HepG2 (cell line): Measurements from ENCODE around the gene PTH2. TPM values are rescaled to one million over a fixed set of nuclear protein-coding genes. Genes with fewer than 3 reads are reported as not detected.

ENCODE experiments used
- ATM ChIP-seq: fragments of 450-650 bp; IDR thresholded peaks from 2 replicates; pipeline ENCODE4 v1.7.1; 2017; ENCODE audit warnings: mild to moderate bottlenecking, borderline replicate concordance
- CBX1 ChIP-seq: IDR thresholded peaks from one replicate; pipeline ENCODE4 v1.6.1; 2016; ENCODE audit warnings: antibody characterized with exemption, low read depth
- CC2D1A ChIP-seq: sonication (generic); formaldehyde crosslinking; IDR thresholded peaks from 2 replicates; pipeline ENCODE4 v1.8.1; 2023; ENCODE audit warnings: mild to moderate bottlenecking, missing genetic modification reagents
- ELF4 ChIP-seq: sonication (generic); formaldehyde crosslinking; IDR thresholded peaks from 2 replicates; pipeline ENCODE4 v1.5.0; 2020; ENCODE audit warnings: missing genetic modification reagents, mild to moderate bottlenecking, moderate library complexity, borderline replicate concordance
- FOXK1 ChIP-seq: sonication (generic); formaldehyde crosslinking; IDR thresholded peaks from 2 replicates; pipeline ENCODE4 v1.4.0; 2020; ENCODE audit warnings: low read depth, missing genetic modification reagents, borderline replicate concordance
- KAT7 ChIP-seq: IDR thresholded peaks from 2 replicates; pipeline ENCODE4 v1.6.1; 2018; ENCODE audit warnings: borderline replicate concordance, missing compliant biosample characterization
- KDM5A ChIP-seq: fragments of 200-600 bp; sonication (generic); IDR thresholded peaks from 2 replicates; pipeline ENCODE4 v1.7.0; 2018; ENCODE audit warnings: antibody characterized with exemption, mild to moderate bottlenecking, low read length, borderline replicate concordance
- KLF6 ChIP-seq: IDR thresholded peaks from 2 replicates; pipeline ENCODE4 v1.8.0; 2016; ENCODE audit warnings: missing biosample characterization, missing genetic modification reagents
- MAFK ChIP-seq, 2 experiments: IDR thresholded peaks in 1 of 2; conservative IDR thresholded peaks in 1 of 2; 2 replicates each; pipeline ENCODE4 v1.6.1; 2011; ENCODE audit warnings: improper control_type of control experiment in 2 of 2, low read length in 2 of 2
- MBD4 ChIP-seq: IDR thresholded peaks from 2 replicates; pipeline ENCODE4 v1.6.1; 2012; ENCODE audit warnings: low read length, inconsistent platforms, borderline replicate concordance
- PLSCR1 ChIP-seq: sonication (generic); formaldehyde crosslinking; IDR thresholded peaks from 2 replicates; pipeline ENCODE4 v1.5.0; 2020; ENCODE audit warnings: missing genetic modification reagents, mild to moderate bottlenecking, borderline replicate concordance
- POLR2AphosphoS5 ChIP-seq: IDR thresholded peaks from 2 replicates; pipeline ENCODE4 v1.6.1; 2012; ENCODE audit warnings: low read depth, low read length
- RNF2 ChIP-seq: fragments of 450-650 bp; conservative IDR thresholded peaks from 2 replicates; pipeline ENCODE4 v1.6.1; 2016; ENCODE audit warnings: low read depth
- SALL2 ChIP-seq: sonication (generic); formaldehyde crosslinking; IDR thresholded peaks from 2 replicates; pipeline ENCODE4 v1.8.1; 2023; ENCODE audit warnings: mild to moderate bottlenecking, missing genetic modification reagents, inconsistent platforms
- THYN1 ChIP-seq: sonication (generic); formaldehyde crosslinking; IDR thresholded peaks from 2 replicates; pipeline ENCODE4 v1.8.1; 2023; ENCODE audit warnings: low read depth, mild to moderate bottlenecking, moderate library complexity, missing genetic modification reagents, borderline replicate concordance
- ZFP36 ChIP-seq: fragments of 150-350 bp; IDR thresholded peaks from 2 replicates; pipeline ENCODE4 v1.6.1; 2018; ENCODE audit warnings: borderline replicate concordance, low read length, low read depth; ENCODE audit not compliant: partially characterized antibody
- ZKSCAN8 ChIP-seq: IDR thresholded peaks from 2 replicates; pipeline ENCODE4 v1.6.1; 2016; ENCODE audit warnings: borderline replicate concordance, missing genetic modification reagents, missing compliant biosample characterization
- ZNF10 ChIP-seq: sonication (generic); formaldehyde crosslinking; IDR thresholded peaks from 2 replicates; pipeline ENCODE4 v1.4.0; 2020; ENCODE audit warnings: mild to moderate bottlenecking, low read depth, missing genetic modification reagents, borderline replicate concordance
- ZNF143 ChIP-seq: sonication (generic); formaldehyde crosslinking; IDR thresholded peaks from 2 replicates; pipeline ENCODE4 v1.4.0; 2020; ENCODE audit warnings: missing genetic modification reagents
- ZNF350 ChIP-seq: sonication (generic); formaldehyde crosslinking; IDR thresholded peaks from 2 replicates; pipeline ENCODE4 v1.4.0; 2020; ENCODE audit warnings: mild to moderate bottlenecking, low read depth, missing genetic modification reagents, borderline replicate concordance
- ZNF484 ChIP-seq: sonication (generic); formaldehyde crosslinking; IDR thresholded peaks from 2 replicates; pipeline ENCODE4 v1.5.1; 2020; ENCODE audit warnings: mild to moderate bottlenecking, low read depth, missing genetic modification reagents, borderline replicate concordance
- ZNF570 ChIP-seq: sonication (generic); formaldehyde crosslinking; IDR thresholded peaks from 2 replicates; pipeline ENCODE4 v1.4.0; 2020; ENCODE audit warnings: mild to moderate bottlenecking, missing genetic modification reagents, borderline replicate concordance
- ZNF660 ChIP-seq: sonication (generic); formaldehyde crosslinking; IDR thresholded peaks from 2 replicates; pipeline ENCODE4 v1.5.1; 2020; ENCODE audit warnings: mild to moderate bottlenecking, low read depth, missing genetic modification reagents, borderline replicate concordance
- ZNF749 ChIP-seq: sonication (generic); formaldehyde crosslinking; IDR thresholded peaks from 2 replicates; pipeline ENCODE4 v1.8.0; 2022; ENCODE audit warnings: mild to moderate bottlenecking, missing genetic modification reagents, moderate library complexity, borderline replicate concordance
- ZNF790 ChIP-seq: sonication (generic); formaldehyde crosslinking; IDR thresholded peaks from 2 replicates; pipeline ENCODE4 v1.8.0; 2022; ENCODE audit warnings: missing genetic modification reagents, mild to moderate bottlenecking, borderline replicate concordance
- polyA plus RNA-seq, 8 experiments: library from polyadenylated mRNA; depleted of rRNA in 3 of 8; stranded (reverse) in 7 of 8; unstranded in 1 of 8; fragments of >200 nt; fragmentation: Illumina TruSeq in 4 of 8; extraction: Trizol in 4 of 8; gene quantifications; 2 replicates each; pipeline versions ENCODE4 v1.2.1 to v1.2.3, GENCODE V29; 2011 to 2016; ENCODE audit warnings: low read depth in 4 of 8, missing spikeins in 1 of 8, mixed read lengths in 1 of 8; ENCODE audit not compliant: insufficient read depth in 1 of 8
- total RNA-seq, 5 experiments: library from RNA; depleted of rRNA; stranded (reverse); fragments of >200 nt; fragmentation: Illumina TruSeq; extraction: Trizol; gene quantifications; 2 replicates each; pipeline ENCODE4 v1.2.3, GENCODE V29; 2016; ENCODE audit warnings: low read depth in 1 of 5
- TF ChIP-seq, protein P1 (sequence below): sonication (generic); formaldehyde crosslinking; IDR thresholded peaks from 2 replicates; pipeline ENCODE4 v1.5.0; 2020; ENCODE audit warnings: mild to moderate bottlenecking, missing genetic modification reagents, borderline replicate concordance

PTH2 gene
- total and polyA plus RNA-seq, 2 of the 13 experiments (the other 11 are each of a cell fraction or from before 2014, with no cell fraction given): not detected

- TF ChIP-seq ZNF350 (CRISPR knock-in tag): peak; percentile 70
- peak; percentile 72 for TF ChIP-seq CBX1
- no peak for TF ChIP-seq ZNF10 (CRISPR knock-in tag)
- TF ChIP-seq ZNF143 (CRISPR knock-in tag): peak; percentile 73
- TF ChIP-seq ZNF484: no peak
- no peak for TF ChIP-seq ZKSCAN8 (CRISPR knock-in tag)
- TF ChIP-seq POLR2AphosphoS5: peak; percentile 97
- no peak for TF ChIP-seq ZNF790
- TF ChIP-seq ZNF660 (CRISPR knock-in tag): no peak
- TF ChIP-seq MAFK (conservative IDR thresholded peaks at IDR 0.05 in 1 of 2, IDR thresholded peaks at IDR 0.05 in 1 of 2; ENCODE audit: low read length in 2 of 2): no peak
- TF ChIP-seq SALL2 (CRISPR knock-in tag): no peak
- TF ChIP-seq ZFP36: no peak
- peak; percentile 78; the same call in 1 of the 2 replicates for TF ChIP-seq KDM5A
- TF ChIP-seq THYN1 (CRISPR knock-in tag): no peak
- TF ChIP-seq KAT7 (CRISPR knock-in tag): peak; percentile 30; the same call in 1 of the 2 replicates
- TF ChIP-seq ELF4 (CRISPR knock-in tag): peak; percentile 62; the same call in 1 of the 2 replicates
- TF ChIP-seq FOXK1 (CRISPR knock-in tag): peak; percentile 96; the same call in 1 of the 2 replicates
- no peak for TF ChIP-seq MBD4
- TF ChIP-seq ZNF749 (CRISPR knock-in tag): no peak
- TF ChIP-seq ATM: no peak
- no peak for TF ChIP-seq PLSCR1
- no peak for TF ChIP-seq ZNF570 (CRISPR knock-in tag)
- no peak for TF ChIP-seq KLF6 (CRISPR knock-in tag)
- TF ChIP-seq RNF2: no peak
- TF ChIP-seq CC2D1A: 0 out of 2 replicates have a peak, but pooled peaks have one; percentile 32
- TF ChIP-seq, protein P1, sequence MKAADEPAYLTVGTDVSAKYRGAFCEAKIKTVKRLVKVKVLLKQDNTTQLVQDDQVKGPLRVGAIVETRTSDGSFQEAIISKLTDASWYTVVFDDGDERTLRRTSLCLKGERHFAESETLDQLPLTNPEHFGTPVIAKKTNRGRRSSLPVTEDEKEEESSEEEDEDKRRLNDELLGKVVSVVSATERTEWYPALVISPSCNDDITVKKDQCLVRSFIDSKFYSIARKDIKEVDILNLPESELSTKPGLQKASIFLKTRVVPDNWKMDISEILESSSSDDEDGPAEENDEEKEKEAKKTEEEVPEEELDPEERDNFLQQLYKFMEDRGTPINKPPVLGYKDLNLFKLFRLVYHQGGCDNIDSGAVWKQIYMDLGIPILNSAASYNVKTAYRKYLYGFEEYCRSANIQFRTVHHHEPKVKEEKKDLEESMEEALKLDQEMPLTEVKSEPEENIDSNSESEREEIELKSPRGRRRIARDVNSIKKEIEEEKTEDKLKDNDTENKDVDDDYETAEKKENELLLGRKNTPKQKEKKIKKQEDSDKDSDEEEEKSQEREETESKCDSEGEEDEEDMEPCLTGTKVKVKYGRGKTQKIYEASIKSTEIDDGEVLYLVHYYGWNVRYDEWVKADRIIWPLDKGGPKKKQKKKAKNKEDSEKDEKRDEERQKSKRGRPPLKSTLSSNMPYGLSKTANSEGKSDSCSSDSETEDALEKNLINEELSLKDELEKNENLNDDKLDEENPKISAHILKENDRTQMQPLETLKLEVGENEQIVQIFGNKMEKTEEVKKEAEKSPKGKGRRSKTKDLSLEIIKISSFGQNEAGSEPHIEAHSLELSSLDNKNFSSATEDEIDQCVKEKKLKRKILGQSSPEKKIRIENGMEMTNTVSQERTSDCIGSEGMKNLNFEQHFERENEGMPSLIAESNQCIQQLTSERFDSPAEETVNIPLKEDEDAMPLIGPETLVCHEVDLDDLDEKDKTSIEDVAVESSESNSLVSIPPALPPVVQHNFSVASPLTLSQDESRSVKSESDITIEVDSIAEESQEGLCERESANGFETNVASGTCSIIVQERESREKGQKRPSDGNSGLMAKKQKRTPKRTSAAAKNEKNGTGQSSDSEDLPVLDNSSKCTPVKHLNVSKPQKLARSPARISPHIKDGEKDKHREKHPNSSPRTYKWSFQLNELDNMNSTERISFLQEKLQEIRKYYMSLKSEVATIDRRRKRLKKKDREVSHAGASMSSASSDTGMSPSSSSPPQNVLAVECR (CRISPR knock-in tag): peak; percentile 89
These were observed 28.4 kb upstream of the PTH2 start, which contains the start of gene PIH1D1 (continued) for GRCh38 chr19:49451430-49452181.
